ENCODE measurements around the gene IMPG2. TPM values are rescaled to one million over a fixed set of nuclear protein-coding genes. Genes with fewer than 3 reads are reported as not detected.

The IMPG2 gene
- total RNA-seq, 4 donors from 2014 or later, result under 0.01 to 2.6 (median 0.70) TPM; not detected in 1

- no peak overlapping the region for H3K4me3 ChIP-seq
- no peaks in the 10 kb centered on the region for H3K36me3 ChIP-seq
- H3K4me1 ChIP-seq, result no peaks in the 10 kb centered on the region
- H3K9me3 ChIP-seq, result no peaks in the 10 kb centered on the region
- no peaks in the 10 kb centered on the region for H3K27me3 ChIP-seq
- no peak overlapping the region for H3K27ac ChIP-seq
- DNase-seq, result no peak
- TF ChIP-seq CTCF (IDR thresholded peaks at IDR 0.05) (no peak), POLR2A (IDR thresholded peaks at IDR 0.05) (no peak)
- intact Hi-C loops (cut with DNase I; ENCODE audit: low total_unique reads), result no loop called here
Observed at GRCh38 chr3:101292027-101292426, 28.3 kb downstream of the IMPG2 start.

GRCh38 chr3:101288294-101288693 is 32.1 kb downstream of the IMPG2 start:
- intact Hi-C loops (cut with DNase I; ENCODE audit: low total_unique reads), result no loop called here
- Histone ChIP-seq H3K9me3 (no peaks in the 10 kb centered on the region), H3K4me1 (no peaks in the 10 kb centered on the region), H3K4me3 (no peak overlapping the region), H3K27ac (no peak overlapping the region), H3K27me3 (no peaks in the 10 kb centered on the region), H3K36me3 (no peaks in the 10 kb centered on the region)
- TF ChIP-seq CTCF (IDR thresholded peaks at IDR 0.05) (no peak), POLR2A (IDR thresholded peaks at IDR 0.05) (no peak)
- DNase-seq, result no peak

GRCh38 chr3:101284757-101285156 is 35.6 kb downstream of the IMPG2 start:
- Histone ChIP-seq H3K4me3 (no peak overlapping the region), H3K36me3 (no peaks in the 10 kb centered on the region), H3K9me3 (no peaks in the 10 kb centered on the region), H3K27ac (no peak overlapping the region), H3K27me3 (no peaks in the 10 kb centered on the region), H3K4me1 (no peaks in the 10 kb centered on the region)
- intact Hi-C loops (cut with DNase I; ENCODE audit: low total_unique reads), result no loop called here
- DNase-seq, result no peak
- TF ChIP-seq CTCF (IDR thresholded peaks at IDR 0.05), result no peak
- TF ChIP-seq POLR2A (IDR thresholded peaks at IDR 0.05), result no peak

- no peak for TF ChIP-seq POLR2A (IDR thresholded peaks at IDR 0.05)
- no peak for TF ChIP-seq CTCF (IDR thresholded peaks at IDR 0.05)
- no peak overlapping the region for H3K4me3 ChIP-seq
- H3K9me3 ChIP-seq, result no peaks in the 10 kb centered on the region
- DNase-seq, result no peak
- no peaks in the 10 kb centered on the region for H3K27me3 ChIP-seq
- intact Hi-C loops (cut with DNase I; ENCODE audit: low total_unique reads), result no loop called here
- H3K36me3 ChIP-seq, result no peaks in the 10 kb centered on the region
- no peaks in the 10 kb centered on the region for H3K4me1 ChIP-seq
- no peak overlapping the region for H3K27ac ChIP-seq
Observed at GRCh38 chr3:101281521-101282030, 38.8 kb downstream of the IMPG2 start.

GRCh38 chr3:101279765-101280385 is 40.5 kb downstream of the IMPG2 start:
- TF ChIP-seq CTCF (IDR thresholded peaks at IDR 0.05) (no peak), POLR2A (IDR thresholded peaks at IDR 0.05) (no peak)
- intact Hi-C loops (cut with DNase I; ENCODE audit: low total_unique reads), result no loop called here

More at GRCh38 chr3:101279765-101280385, 40.5 kb downstream of the IMPG2 start:
- no peaks in the 10 kb centered on the region for H3K36me3 ChIP-seq
- H3K9me3 ChIP-seq, result no peaks in the 10 kb centered on the region
- DNase-seq, result no peak
- H3K4me1 ChIP-seq, result no peaks in the 10 kb centered on the region
- H3K27me3 ChIP-seq, result no peaks in the 10 kb centered on the region
- no peak overlapping the region for H3K27ac ChIP-seq
- no peak overlapping the region for H3K4me3 ChIP-seq

Measured in uterus (tissue), 4 donors.